GM12875 (cell line): ENCODE measurements around the gene SUCLG2.

ENCODE experiments used
- H3K4me3 ChIP-seq: one replicate; pipeline ENCODE4 v1.5.1; 2011; ENCODE audit warnings: low read depth, low read length, control low read depth
- TF ChIP-seq, protein P1 (sequence below): IDR thresholded peaks from 2 replicates; pipeline ENCODE4 v1.5.1; 2011; ENCODE audit warnings: low read depth, mild to moderate bottlenecking, control low read depth, inconsistent platforms, low read length, moderate library complexity, borderline replicate concordance; ENCODE audit not compliant: insufficient read depth

SUCLG2 gene

GRCh38 chr3:67653425-67654098 lies 850 bp downstream of the SUCLG2 start:
- peak overlapping the region; percentile 75 for H3K4me3 ChIP-seq
- TF ChIP-seq, protein P1, sequence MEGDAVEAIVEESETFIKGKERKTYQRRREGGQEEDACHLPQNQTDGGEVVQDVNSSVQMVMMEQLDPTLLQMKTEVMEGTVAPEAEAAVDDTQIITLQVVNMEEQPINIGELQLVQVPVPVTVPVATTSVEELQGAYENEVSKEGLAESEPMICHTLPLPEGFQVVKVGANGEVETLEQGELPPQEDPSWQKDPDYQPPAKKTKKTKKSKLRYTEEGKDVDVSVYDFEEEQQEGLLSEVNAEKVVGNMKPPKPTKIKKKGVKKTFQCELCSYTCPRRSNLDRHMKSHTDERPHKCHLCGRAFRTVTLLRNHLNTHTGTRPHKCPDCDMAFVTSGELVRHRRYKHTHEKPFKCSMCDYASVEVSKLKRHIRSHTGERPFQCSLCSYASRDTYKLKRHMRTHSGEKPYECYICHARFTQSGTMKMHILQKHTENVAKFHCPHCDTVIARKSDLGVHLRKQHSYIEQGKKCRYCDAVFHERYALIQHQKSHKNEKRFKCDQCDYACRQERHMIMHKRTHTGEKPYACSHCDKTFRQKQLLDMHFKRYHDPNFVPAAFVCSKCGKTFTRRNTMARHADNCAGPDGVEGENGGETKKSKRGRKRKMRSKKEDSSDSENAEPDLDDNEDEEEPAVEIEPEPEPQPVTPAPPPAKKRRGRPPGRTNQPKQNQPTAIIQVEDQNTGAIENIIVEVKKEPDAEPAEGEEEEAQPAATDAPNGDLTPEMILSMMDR = no peak

DNA sequence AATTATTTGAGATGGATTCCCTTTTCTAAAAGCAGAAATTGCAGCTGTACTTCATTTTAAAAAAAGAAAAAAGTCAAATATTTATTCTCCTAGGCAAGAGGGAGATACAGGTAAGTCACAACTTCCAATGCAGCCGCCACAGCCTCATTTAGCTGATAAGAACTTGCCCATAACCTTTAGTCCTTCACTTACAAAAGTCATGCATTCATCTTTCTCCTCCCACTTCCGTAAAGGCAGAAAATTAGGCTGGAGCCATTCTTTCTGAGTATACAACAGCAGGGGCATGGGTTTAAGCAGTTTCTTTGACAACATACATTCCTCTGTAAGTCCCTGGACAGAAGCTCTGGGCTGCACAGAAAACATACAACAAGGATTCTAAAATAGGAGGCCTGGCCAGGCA lies 4.3 kb downstream of the SUCLG2 start:
- TF ChIP-seq, protein P1 = no peak
- no peak overlapping the region for H3K4me3 ChIP-seq

- TF ChIP-seq, protein P1 = no peak
Measured at GRCh38 chr3:67649681-67650080, 4.7 kb downstream of the SUCLG2 start.

GRCh38 chr3:67648701-67649100 lies 5.7 kb downstream of the SUCLG2 start:
- no peak overlapping the region for H3K4me3 ChIP-seq
- TF ChIP-seq, protein P1 = no peak

More at GRCh38 chr3:67649681-67650080, 4.7 kb downstream of the SUCLG2 start:
- H3K4me3 ChIP-seq = no peak overlapping the region

- no peak overlapping the region for H3K4me3 ChIP-seq
- TF ChIP-seq, protein P1 = no peak
Measured at GRCh38 chr3:67648229-67648628, 6.2 kb downstream of the SUCLG2 start.

GRCh38 chr3:67647390-67647878 lies 7.0 kb downstream of the SUCLG2 start:
- TF ChIP-seq, protein P1 = no peak
- no peak overlapping the region for H3K4me3 ChIP-seq

- no peak overlapping the region for H3K4me3 ChIP-seq
- TF ChIP-seq, protein P1 = no peak
Measured at GRCh38 chr3:67646586-67647234, 7.7 kb downstream of the SUCLG2 start.
